H1 (cell line): Measurements from ENCODE around the gene ASB1.

Experiments
- CHD1 ChIP-seq: IDR thresholded peaks from 2 replicates; pipeline ENCODE4 v1.6.1; 2012; ENCODE audit warnings: low read depth, low read length, improper control_type of control experiment
- CTCF ChIP-seq, 3 experiments: IDR thresholded peaks; 1 replicate in 2 of 3; 2 replicates in 1 of 3; pipeline versions ENCODE4 v1.5.1 to v1.6.1; 2011; ENCODE audit warnings: low read length in 3 of 3, mild to moderate bottlenecking in 3 of 3, inconsistent platforms in 2 of 3, low read depth in 1 of 3, moderate library complexity in 1 of 3; ENCODE audit not compliant: insufficient read depth in 1 of 3; ENCODE audit errors: control extremely low read depth in 1 of 3
- EGR1 ChIP-seq: IDR thresholded peaks from 2 replicates; pipeline ENCODE4 v1.6.1; 2011; ENCODE audit warnings: low read depth, low read length, borderline replicate concordance
- EZH2 ChIP-seq: fragments of 200-600 bp; sonication (generic); IDR thresholded peaks from 2 replicates; pipeline ENCODE4 v1.7.1; 2012; ENCODE audit warnings: low read depth, mild to moderate bottlenecking, moderate library complexity, low read length, inconsistent platforms; ENCODE audit not compliant: severe bottlenecking
- FOSL1 ChIP-seq: IDR thresholded peaks from 2 replicates; pipeline ENCODE4 v1.6.1; 2011; ENCODE audit warnings: mild to moderate bottlenecking, low read depth, low read length, moderate library complexity; ENCODE audit not compliant: insufficient read depth
- POLR2A ChIP-seq, 2 experiments: IDR thresholded peaks; 1 replicate in 1 of 2; 2 replicates in 1 of 2; pipeline ENCODE4 v1.6.1; 2011; ENCODE audit warnings: low read depth in 2 of 2, low read length in 2 of 2, mild to moderate bottlenecking in 2 of 2; ENCODE audit errors: control extremely low read depth in 1 of 2
- POLR2AphosphoS5 ChIP-seq: IDR thresholded peaks from 2 replicates; pipeline ENCODE4 v1.6.1; 2011; ENCODE audit warnings: low read depth, low read length
- RAD21 ChIP-seq, 2 experiments: IDR thresholded peaks in 1 of 2; conservative IDR thresholded peaks in 1 of 2; 2 replicates each; pipeline ENCODE4 v1.6.1; 2011; ENCODE audit warnings: low read depth in 2 of 2, low read length in 2 of 2, improper control_type of control experiment in 1 of 2, inconsistent platforms in 1 of 2, mild to moderate bottlenecking in 1 of 2, moderate library complexity in 1 of 2
- RFX5 ChIP-seq: IDR thresholded peaks from 2 replicates; pipeline ENCODE4 v1.6.1; 2011; ENCODE audit warnings: low read depth, low read length, improper control_type of control experiment, borderline replicate concordance
- TCF12 ChIP-seq: IDR thresholded peaks from 2 replicates; pipeline ENCODE4 v1.6.1; 2011; ENCODE audit warnings: low read depth, mild to moderate bottlenecking, low read length
- TEAD4 ChIP-seq: IDR thresholded peaks from 2 replicates; pipeline ENCODE4 v1.6.1; 2012; ENCODE audit warnings: low read depth, low read length, inconsistent platforms, mixed read lengths
- TF ChIP-seq, protein P1 (sequence below): IDR thresholded peaks from 2 replicates; pipeline ENCODE4 v1.6.1; 2011; ENCODE audit warnings: low read depth, mild to moderate bottlenecking, low read length; ENCODE audit not compliant: insufficient read depth

- TF ChIP-seq POLR2AphosphoS5 (no peak), RFX5 (no peak), EZH2 (no peak), RAD21 (IDR thresholded peaks at IDR 0.05 in 1 of 2, conservative IDR thresholded peaks at IDR 0.05 in 1 of 2; ENCODE audit: low read depth in 2 of 2, low read length in 2 of 2) (no peak), CTCF (IDR thresholded peaks at IDR 0.05; ENCODE audit: control extremely low read depth in 1 of 3, insufficient read depth in 1 of 3, low read depth in 1 of 3, low read length in 3 of 3) (no peak), CHD1 (no peak), FOSL1 (no peak), EGR1 (no peak), POLR2A (IDR thresholded peaks at IDR 0.05; ENCODE audit: control extremely low read depth in 1 of 2, low read depth in 2 of 2, low read length in 2 of 2) (no peak), TEAD4 (no peak), TCF12 (no peak)
- TF ChIP-seq, protein P1, sequence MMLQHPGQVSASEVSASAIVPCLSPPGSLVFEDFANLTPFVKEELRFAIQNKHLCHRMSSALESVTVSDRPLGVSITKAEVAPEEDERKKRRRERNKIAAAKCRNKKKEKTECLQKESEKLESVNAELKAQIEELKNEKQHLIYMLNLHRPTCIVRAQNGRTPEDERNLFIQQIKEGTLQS: no peak
Observed at GRCh38 chr2:238409341-238410199, 17.2 kb upstream of the ASB1 start.
